AG09319 (cell line): ENCODE measurements around the gene HOXA9.

Experiments used
- DNase-seq: peaks from one replicate; pipeline ENCODE4 v3.0.0-alpha.2; 2010; ENCODE audit warnings: low read depth; ENCODE audit errors: extremely low read depth
- CTCF ChIP-seq: IDR thresholded peaks from 2 replicates; pipeline ENCODE4 v1.5.1; 2011; ENCODE audit warnings: low read depth, mild to moderate bottlenecking, inconsistent platforms, low read length, moderate library complexity

The HOXA9 gene

GRCh38 chr7:27150568-27151340, 14.6 kb downstream of the HOXA9 start:
- DNase-seq, result no peak
- TF ChIP-seq CTCF, result peak; percentile 62

GRCh38 chr7:27149842-27150567, 15.3 kb downstream of the HOXA9 start:
- DNase-seq, result no peak
- TF ChIP-seq CTCF, result no peak

- no peak for DNase-seq
- TF ChIP-seq CTCF, result no peak
Measured at GRCh38 chr7:27148756-27149641, 16.3 kb downstream of the HOXA9 start.

- TF ChIP-seq CTCF, result no peak
- no peak for DNase-seq
Measured at GRCh38 chr7:27148031-27148755, 17.1 kb downstream of the HOXA9 start.

- no peak for DNase-seq
- TF ChIP-seq CTCF, result no peak
Measured at GRCh38 chr7:27147199-27148030, 17.9 kb downstream of the HOXA9 start, which contains the start of gene HOXA6. HOXA6 (minus strand) TSS chr7:27147774; CDS start chr7:27147749, 25 bp downstream.
